ENCODE measurements around the gene GPR153.

The GPR153 gene

GRCh38 chr1:6268415-6268814 lies 7.5 kb upstream of the GPR153 start:
- no peak for DNase-seq

- DNase-seq = no peak
Observed at GRCh38 chr1:6267686-6268322, 6.9 kb upstream of the GPR153 start.

- DNase-seq = no peak
Observed at GRCh38 chr1:6266641-6267040, 5.7 kb upstream of the GPR153 start.

GRCh38 chr1:6265151-6265550 lies 4.3 kb upstream of the GPR153 start:
- DNase-seq = no peak

- no peak for DNase-seq
Observed at GRCh38 chr1:6263716-6264115, 2.8 kb upstream of the GPR153 start.

- DNase-seq = no peak
Observed at GRCh38 chr1:6262555-6263420, 1.9 kb upstream of the GPR153 start.

GRCh38 chr1:6261615-6261995 lies 707 bp upstream of the GPR153 start:
- no peak for DNase-seq

- DNase-seq = no peak
Observed at GRCh38 chr1:6260433-6260934, 414 bp downstream of the GPR153 start.

- peak; percentile 65 for DNase-seq
Observed at GRCh38 chr1:6259491-6260362, 1.2 kb downstream of the GPR153 start.

- no peak for DNase-seq
Observed at GRCh38 chr1:6258675-6259074, 2.2 kb downstream of the GPR153 start.

GRCh38 chr1:6257541-6258069 lies 3.3 kb downstream of the GPR153 start:
- DNase-seq = no peak

GRCh38 chr1:6256645-6257044 lies 4.3 kb downstream of the GPR153 start:
- no peak for DNase-seq

GRCh38 chr1:6254691-6255090 lies 6.2 kb downstream of the GPR153 start:
- no peak for DNase-seq

GRCh38 chr1:6253380-6253779 lies 7.5 kb downstream of the GPR153 start:
- no peak for DNase-seq

GRCh38 chr1:6252374-6252710 lies 8.6 kb downstream of the GPR153 start:
- no peak for DNase-seq

- DNase-seq = no peak
Observed at GRCh38 chr1:6251681-6252373, 9.1 kb downstream of the GPR153 start.

- DNase-seq = no peak
Observed at GRCh38 chr1:6251233-6251632, 9.7 kb downstream of the GPR153 start.

GRCh38 chr1:6249739-6250689 lies 10.9 kb downstream of the GPR153 start:
- DNase-seq = no peak

GRCh38 chr1:6248932-6249738 lies 11.8 kb downstream of the GPR153 start:
- DNase-seq = no peak

- no peak for DNase-seq
Observed at GRCh38 chr1:6248161-6248776, 12.6 kb downstream of the GPR153 start.
